Mucosa of descending colon (tissue), 3 donors: ENCODE results near the gene WNT8B. TPM values are rescaled to one million over a fixed set of nuclear protein-coding genes. Genes with fewer than 3 reads are reported as not detected.

Source experiments
- ATAC-seq: fragments of 200-7000 bp; cut with Tn5 transposase; one replicate; pipeline ENCODE4 v1.9.1; 2020; ENCODE audit warnings: mild to moderate bottlenecking, moderate library complexity
- DNase-seq, 3 donors: peaks; one replicate each; pipeline ENCODE4 v3.0.0-alpha.2; 2020
- H3K36me3 ChIP-seq: fragments of 200-600 bp; one replicate; pipeline ENCODE4 v1.8.0; 2021; ENCODE audit warnings: low read depth, mild to moderate bottlenecking
- H3K4me1 ChIP-seq: fragments of 200-600 bp; one replicate; pipeline ENCODE4 v1.8.0; 2021; ENCODE audit warnings: low read depth, mild to moderate bottlenecking
- H3K4me3 ChIP-seq: fragments of 200-600 bp; one replicate; pipeline ENCODE4 v1.8.0; 2021; ENCODE audit warnings: mild to moderate bottlenecking
- H3K9me3 ChIP-seq: fragments of 200-600 bp; one replicate; pipeline ENCODE4 v1.8.0; 2021; ENCODE audit warnings: mild to moderate bottlenecking
- CTCF ChIP-seq: fragments of 200-600 bp; IDR thresholded peaks from one replicate; pipeline ENCODE4 v1.8.0; 2022; ENCODE audit warnings: antibody characterized with exemption, mild to moderate bottlenecking
- intact Hi-C, 2 donors: fragments of 100-400 bp; cut with DNase I in 1 of 2; cut with micrococcal nuclease in 1 of 2; formaldehyde crosslinking; loops; one replicate each; pipeline versions ENCODE4 v1.11.0 to v1.11.1; 2022; cut with DNase I, micrococcal nuclease
- total RNA-seq, 3 donors: library from RNA; stranded (reverse); fragmentation: NEBNext Ultra II Directional in 2 of 3; extraction: Animal tissue kit (Norgen Biotek cat#: 25700) in 2 of 3; gene quantifications; one replicate each; pipeline versions ENCODE4 v1.2.1 to v1.2.4, GENCODE V29; 2021 to 2023
- donor health status: DM: no; HTN: no; CAD: no; lungs with moderate emphysema.
- donor health status: DM: no; HTN: no; CAD: no.
- donor health status: DM: no; HTN: yes; CAD: no.

The WNT8B gene
- total RNA-seq, 3 donors from 2014 or later, result not detected

- intact Hi-C loops, result no loop called here
- no peak for TF ChIP-seq CTCF
- DNase-seq (peak in 1 of 3 donors; percentile 23), ATAC-seq (peak; percentile 35)
- peaks cover 11% of the 10 kb centered on the region for H3K4me1 ChIP-seq
- no peaks in the 10 kb centered on the region for H3K9me3 ChIP-seq
- no peaks in the 10 kb centered on the region for H3K36me3 ChIP-seq
- H3K4me3 ChIP-seq, result no peak overlapping the region
Measured at GRCh38 chr10:100479037-100479436, 16.2 kb downstream of the WNT8B start.

- no peaks in the 10 kb centered on the region for H3K9me3 ChIP-seq
- no peak overlapping the region for H3K4me3 ChIP-seq
- intact Hi-C loops, result no loop called here
- no peak for TF ChIP-seq CTCF
- H3K36me3 ChIP-seq, result no peaks in the 10 kb centered on the region
- H3K4me1 ChIP-seq, result peaks cover 11% of the 10 kb centered on the region
- DNase-seq, result no peak
- no peak for ATAC-seq
Measured at GRCh38 chr10:100480002-100480401, 17.2 kb downstream of the WNT8B start.

- Histone ChIP-seq H3K9me3 (no peaks in the 10 kb centered on the region), H3K4me1 (peaks cover 11% of the 10 kb centered on the region), H3K36me3 (no peaks in the 10 kb centered on the region), H3K4me3 (no peak overlapping the region)
- intact Hi-C loops, result no loop called here
- ATAC-seq (peak; percentile 93), DNase-seq (peak; percentile 81 to 97 (median 95))
- no peak for TF ChIP-seq CTCF
Measured at GRCh38 chr10:100481462-100482081, 18.8 kb downstream of the WNT8B start.

GRCh38 chr10:100482181-100482833 is 19.5 kb downstream of the WNT8B start:
- Histone ChIP-seq H3K9me3 (no peaks in the 10 kb centered on the region), H3K4me1 (peaks cover 11% of the 10 kb centered on the region), H3K4me3 (no peak overlapping the region), H3K36me3 (no peaks in the 10 kb centered on the region)
- DNase-seq (peak; percentile 59 to 81 (median 77)), ATAC-seq (peak; percentile 83)
- peak; percentile 74 for TF ChIP-seq CTCF
- intact Hi-C loops, result no loop called here

GRCh38 chr10:100482834-100483185 is 20.0 kb downstream of the WNT8B start:
- Histone ChIP-seq H3K9me3 (no peaks in the 10 kb centered on the region), H3K36me3 (no peaks in the 10 kb centered on the region), H3K4me1 (peaks cover 11% of the 10 kb centered on the region), H3K4me3 (no peak overlapping the region)
- no peak for ATAC-seq
- intact Hi-C loops, result no loop called here
- DNase-seq, result no peak
- TF ChIP-seq CTCF, result no peak
